ENCODE data around the gene ZNF568.

Gene ZNF568

DNA sequence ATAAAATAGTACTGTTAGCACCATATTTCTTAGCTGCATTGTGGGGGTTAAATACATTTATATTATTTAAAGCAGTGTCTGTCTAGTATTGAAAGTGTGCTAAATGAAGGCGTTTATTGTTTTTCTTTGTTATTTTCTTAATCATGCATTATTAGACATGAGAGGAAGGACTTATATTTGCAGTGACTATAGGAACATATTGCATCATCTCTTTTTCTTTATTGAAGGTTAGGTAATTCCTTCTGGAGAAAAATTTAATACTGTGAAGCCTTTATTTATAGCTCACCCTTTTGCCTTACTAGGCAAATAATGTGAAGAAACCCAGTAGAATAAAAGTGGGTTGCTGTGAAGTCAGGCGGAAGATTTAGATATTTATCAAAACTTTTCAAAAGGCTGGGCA, 83.2 kb downstream of the ZNF568 start:
- no peak for DNase-seq (ENCODE audit: low spot score)

DNA sequence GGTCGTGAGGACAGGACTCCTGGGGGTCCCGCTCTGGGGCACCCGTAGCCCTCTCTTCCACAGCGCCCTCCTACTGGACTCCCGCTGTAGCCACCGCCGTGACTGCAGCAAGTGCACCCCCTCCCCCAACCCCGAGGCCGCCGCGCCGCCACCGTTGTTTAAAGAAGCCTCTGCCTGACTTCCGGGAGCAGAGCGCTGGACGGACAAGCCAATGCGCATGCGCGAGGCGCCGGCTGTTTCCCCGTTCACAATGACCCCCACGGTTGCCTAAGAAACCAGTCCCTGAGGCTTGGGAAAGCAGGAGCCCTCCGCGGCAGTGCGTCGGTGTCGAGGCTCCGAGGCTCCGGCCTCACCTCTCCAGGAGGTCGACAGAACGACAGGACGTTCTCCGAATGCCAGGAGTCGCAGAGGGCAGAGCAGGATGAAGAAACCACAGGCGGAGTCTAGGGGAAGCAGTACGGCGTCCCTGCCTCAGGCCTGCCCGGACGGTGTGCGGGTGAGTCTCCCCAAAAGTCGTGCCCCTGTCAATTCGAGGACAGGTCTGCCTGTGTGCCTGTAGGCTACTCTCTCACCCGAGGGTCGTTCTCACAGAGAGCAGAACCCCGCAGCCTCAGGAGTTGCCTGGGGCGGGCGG, 91.6 kb downstream of the ZNF568 start:
- DNase-seq (ENCODE audit: low spot score): peak; percentile 56

DNA sequence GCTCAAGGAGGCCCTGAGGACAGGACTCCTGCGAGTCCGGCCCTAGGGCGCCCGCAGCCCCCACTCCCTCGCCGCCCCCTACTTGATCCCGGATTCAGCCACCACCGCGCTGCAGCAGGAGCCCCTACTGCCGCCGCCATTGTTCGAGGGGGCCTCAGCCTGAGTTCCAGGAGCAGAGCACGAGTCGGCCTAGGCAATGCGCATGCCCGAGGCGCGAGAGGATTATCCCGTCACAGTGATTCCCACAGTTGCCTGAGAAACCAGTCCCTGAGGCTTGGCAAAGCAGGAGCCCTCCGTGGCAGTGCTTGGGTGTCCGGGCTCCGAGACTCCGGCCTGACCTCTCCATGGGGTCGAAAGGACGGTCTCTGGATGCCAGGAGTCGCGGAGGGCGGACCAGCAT, 93.7 kb downstream of the ZNF568 start:
- no peak for DNase-seq (ENCODE audit: low spot score)

DNA sequence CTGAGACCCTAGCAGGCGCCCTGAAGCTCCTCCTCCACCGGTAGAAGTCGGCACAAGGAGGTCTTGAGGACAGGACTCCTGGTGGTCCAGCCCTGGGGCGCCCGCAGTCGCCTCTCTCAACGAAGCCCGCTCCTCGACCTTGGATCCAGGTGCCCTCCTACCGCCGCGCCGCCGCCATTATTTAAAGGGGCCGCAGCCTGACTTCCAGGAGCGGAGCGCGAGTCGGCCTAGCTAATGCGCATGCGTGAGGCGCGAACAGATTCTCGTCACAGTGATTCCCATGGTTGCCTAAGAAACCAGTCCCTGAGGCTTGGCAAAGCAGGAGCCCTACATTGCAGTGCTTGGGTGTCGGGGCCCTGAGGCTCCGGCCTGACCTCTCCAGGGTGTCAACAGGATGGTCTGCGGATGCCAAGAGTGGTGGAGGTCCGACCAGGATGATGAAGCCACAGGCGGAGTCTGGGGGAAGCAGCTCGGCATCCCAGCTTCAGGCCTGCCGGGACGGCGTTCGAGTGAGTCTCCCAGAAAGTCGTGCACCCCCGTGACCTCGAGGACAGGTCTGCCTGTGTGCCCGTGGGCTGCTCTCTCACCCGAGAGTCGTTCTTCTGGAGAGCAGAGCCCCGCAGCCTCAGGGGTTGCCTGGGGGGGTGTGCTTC, 96.1 kb downstream of the ZNF568 start:
- no peak for DNase-seq (ENCODE audit: low spot score)

DNA sequence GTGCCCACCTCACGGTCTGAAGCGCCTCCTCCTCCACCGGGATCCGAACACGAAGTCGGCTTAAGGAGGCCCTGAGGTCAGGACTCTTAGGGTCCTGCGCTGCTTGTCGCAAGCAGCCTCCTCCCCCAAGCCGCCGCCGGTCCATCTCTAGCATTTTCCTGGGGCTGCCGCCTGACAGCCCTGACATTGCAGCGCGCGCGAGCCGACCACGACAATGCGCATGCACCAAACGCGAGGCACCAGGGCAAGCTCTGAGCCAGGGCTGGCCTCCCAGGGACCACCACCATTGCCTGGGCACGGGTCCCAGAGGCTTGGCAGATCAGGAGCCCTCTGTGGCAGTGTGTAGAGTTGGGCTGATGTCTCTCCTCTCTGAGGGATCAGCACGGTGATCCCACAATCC, 98.3 kb downstream of the ZNF568 start:
- DNase-seq (ENCODE audit: low spot score): no peak

DNA sequence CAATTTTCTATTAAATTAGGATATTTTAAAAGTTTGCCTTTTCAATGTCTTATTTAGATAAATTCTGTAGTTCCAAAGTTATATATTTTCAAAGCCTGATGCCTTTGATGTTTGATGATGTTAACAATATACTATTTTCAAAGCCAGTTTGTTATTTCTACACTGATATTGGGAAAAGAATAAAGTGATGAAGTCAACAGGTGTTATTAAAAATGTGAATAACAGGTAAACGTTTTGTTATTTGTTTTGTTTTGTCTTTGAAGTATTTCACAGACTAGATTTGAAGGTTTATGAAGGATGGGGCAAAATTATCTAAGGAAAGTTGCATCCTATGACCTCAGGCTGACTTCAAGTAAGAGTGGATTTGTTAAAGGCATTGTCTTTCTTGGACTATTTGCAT, 129.0 kb downstream of the ZNF568 start:
- DNase-seq (ENCODE audit: low spot score): no peak
